GM19023 (cell line): ENCODE measurements around the gene ADAMTSL1.

ENCODE experiments used
- ATAC-seq: cut with Tn5 transposase; IDR thresholded peaks from one replicate; pipeline ENCODE4 v1.9.1; 2021; ENCODE audit warnings: mild to moderate bottlenecking, moderate library complexity; ENCODE audit not compliant: unreplicated experiment

The ADAMTSL1 gene

GRCh38 chr9:18759827-18760226 is 285.9 kb downstream of the ADAMTSL1 start:
- ATAC-seq: no peak

GRCh38 chr9:18761742-18762300 is 287.9 kb downstream of the ADAMTSL1 start:
- ATAC-seq: no peak

GRCh38 chr9:18766989-18767550 is 293.1 kb downstream of the ADAMTSL1 start:
- ATAC-seq: no peak

- peak; percentile 94 for ATAC-seq
Measured at GRCh38 chr9:18768951-18769622, 295.1 kb downstream of the ADAMTSL1 start.

- no peak for ATAC-seq
Measured at GRCh38 chr9:18770131-18770908, 296.4 kb downstream of the ADAMTSL1 start.

- no peak for ATAC-seq
Measured at GRCh38 chr9:18771011-18771410, 297.1 kb downstream of the ADAMTSL1 start.

DNA sequence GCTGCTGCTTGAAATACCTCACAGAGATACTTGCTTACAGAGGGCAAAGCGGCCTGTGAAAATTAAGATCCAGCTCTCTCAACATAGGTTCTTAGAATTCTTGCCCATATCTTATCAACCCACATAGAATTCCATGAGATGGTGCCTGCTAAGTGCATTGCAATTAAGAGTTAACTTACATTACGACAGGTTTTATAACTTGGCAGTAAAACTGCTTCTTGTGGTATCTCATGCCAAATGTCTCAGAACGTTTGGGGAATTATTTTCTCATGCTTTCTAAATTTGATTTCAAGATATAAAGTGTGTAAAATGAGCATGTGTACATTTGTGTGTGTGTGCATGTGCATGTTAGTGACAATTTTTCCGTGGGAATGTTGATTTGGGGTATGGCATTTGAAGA is 297.8 kb downstream of the ADAMTSL1 start:
- no peak for ATAC-seq

DNA sequence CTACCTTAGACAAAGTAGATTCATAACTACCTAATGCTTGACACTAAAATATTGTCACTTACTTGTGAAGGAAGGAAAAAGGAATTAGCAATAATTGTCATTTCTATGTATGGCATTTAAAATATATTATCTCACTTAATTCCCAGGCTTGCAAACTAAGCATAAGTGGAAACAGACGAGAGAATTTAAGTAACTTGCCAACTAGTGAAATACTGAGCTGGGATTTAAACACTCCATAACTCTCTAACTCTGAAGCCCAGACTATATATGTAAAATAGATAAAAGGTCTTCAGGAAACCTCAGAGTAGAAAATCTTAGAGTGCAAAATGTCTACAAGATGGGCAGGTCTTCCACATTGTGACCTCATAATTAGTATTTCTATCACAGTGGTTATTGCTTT is 301.3 kb downstream of the ADAMTSL1 start:
- ATAC-seq: no peak

DNA sequence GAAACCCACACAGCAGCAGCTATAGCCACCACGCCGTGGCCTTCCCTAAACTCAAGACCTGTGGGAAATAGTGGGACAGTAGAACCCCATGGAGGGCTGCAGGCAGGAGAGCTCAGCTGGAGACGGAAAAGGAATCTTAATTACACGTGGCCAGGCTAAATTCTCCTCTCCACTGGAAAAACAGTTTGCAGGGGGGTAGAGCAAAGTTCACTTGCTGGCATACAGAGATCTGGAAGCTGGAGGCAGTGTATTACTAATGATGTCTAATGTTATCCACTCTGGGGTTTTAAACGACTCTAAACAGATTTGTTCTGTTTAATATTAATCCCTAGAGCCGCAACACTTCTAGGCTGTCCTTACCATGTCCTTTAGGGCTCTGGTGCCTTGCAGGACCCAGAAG is 302.0 kb downstream of the ADAMTSL1 start:
- no peak for ATAC-seq

- ATAC-seq: no peak
Measured at GRCh38 chr9:18776836-18777820, 303.2 kb downstream of the ADAMTSL1 start.

DNA sequence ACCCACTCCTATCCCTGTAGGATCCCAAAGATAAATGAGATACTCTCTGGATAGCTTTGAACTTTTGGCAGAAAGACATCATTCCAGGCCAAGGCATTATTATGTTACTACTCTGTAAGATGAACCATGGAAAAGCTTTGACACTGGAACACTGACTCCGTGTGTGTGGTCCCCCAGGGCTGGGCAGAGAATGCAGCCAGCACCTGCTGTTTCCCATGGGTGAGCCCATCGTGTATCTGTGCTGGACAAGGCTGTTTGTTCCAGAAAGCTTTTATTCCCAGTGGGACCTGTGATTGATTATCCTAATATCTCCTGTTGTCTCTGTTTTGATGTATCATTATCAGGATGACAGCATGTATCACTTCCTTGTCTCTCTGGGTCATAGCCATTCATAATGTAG is 304.2 kb downstream of the ADAMTSL1 start:
- no peak for ATAC-seq

GRCh38 chr9:18778846-18779245 is 304.9 kb downstream of the ADAMTSL1 start:
- ATAC-seq: no peak

- no peak for ATAC-seq
Measured at GRCh38 chr9:18783909-18784308, 310.0 kb downstream of the ADAMTSL1 start.

DNA sequence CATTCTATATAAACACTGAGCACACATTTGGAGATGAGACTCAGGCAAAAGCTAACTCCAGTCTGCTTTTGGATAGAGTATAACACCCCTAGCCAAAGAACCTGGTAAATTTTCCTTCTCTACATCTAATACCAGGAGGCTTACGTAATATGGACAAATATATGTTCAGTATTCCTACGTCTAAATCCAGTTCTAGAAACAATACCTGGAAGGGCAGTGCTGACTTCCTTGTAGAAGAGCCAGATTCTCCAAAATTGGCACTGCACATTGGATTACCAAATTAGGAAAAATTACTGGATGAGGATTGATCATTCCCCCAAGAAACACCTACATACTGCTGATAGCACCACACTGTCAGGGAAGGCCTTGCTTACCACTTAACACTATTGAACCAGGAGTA is 311.7 kb downstream of the ADAMTSL1 start:
- ATAC-seq: no peak

- no peak for ATAC-seq
Measured at GRCh38 chr9:18786196-18786595, 312.2 kb downstream of the ADAMTSL1 start.

DNA sequence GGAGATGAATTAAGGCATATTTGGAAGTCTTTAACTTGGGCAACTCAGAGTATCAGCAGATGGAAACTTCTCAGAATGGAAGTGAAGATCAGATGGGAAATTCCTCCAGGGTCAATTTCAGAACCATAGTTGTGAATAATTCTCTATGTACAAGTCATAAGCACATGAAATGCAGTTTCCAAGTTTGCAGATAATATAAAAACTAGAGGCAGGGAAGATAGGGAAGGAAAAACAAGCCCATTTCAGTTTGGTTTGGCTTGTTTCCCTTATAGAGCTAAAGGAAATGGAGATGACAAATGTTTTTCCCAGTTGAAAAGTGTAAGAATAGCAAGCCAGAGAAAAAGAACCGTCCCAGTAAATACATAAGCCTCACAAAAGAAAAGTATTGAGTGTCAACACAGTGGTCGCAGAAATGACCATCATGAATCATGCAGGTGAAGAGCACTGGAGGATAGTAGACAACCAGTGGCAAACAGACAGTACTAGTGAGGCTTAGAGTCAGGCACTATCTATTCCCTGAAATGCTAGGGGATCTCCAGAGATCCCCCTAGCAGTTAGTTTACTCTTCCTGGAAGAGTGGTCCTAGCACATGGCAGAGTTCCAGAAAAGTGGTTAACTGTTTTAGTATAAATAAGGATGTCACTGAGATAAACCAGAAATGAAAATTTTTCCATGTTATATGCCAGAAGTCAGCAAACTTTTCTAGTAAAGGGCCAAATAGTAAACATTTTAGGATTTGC is 313.1 kb downstream of the ADAMTSL1 start:
- no peak for ATAC-seq

DNA sequence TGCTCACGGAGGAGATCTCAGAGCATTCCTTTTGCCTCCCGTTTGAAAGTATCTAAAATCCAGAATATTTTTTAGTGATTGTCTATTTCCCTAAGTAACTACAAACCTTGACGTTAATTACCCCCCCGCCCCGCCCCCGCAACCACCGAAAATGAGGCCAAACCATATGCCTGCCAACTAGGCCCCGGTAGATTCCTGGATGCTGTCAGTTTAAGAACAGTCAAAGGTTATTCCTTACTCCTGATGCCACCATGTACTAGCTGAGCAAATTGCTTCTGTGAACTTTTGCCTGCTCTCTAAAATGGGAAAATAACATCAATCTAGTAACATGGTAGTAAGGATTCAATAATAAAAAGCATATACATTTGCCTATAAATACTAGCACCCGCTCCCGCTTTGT is 314.3 kb downstream of the ADAMTSL1 start:
- no peak for ATAC-seq

DNA sequence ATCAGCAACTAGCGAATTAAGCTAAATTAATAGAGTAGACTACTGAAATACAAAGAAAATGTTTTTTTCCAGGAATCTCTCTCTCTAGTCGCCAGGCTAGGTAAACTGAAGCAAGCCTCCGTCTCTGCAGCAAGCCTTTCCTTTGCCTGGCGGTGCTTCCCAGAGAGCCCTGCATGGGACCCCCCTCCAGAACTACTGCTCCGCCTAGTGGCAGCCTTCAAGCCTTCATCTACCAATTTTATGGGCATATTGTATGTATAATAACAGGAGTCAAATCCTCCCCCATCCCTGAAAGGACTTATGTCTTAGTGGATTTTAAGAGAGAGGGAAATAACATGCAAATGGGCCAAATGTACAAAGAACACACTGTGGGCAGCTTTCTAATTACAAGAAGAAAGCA is 317.1 kb downstream of the ADAMTSL1 start:
- no peak for ATAC-seq

DNA sequence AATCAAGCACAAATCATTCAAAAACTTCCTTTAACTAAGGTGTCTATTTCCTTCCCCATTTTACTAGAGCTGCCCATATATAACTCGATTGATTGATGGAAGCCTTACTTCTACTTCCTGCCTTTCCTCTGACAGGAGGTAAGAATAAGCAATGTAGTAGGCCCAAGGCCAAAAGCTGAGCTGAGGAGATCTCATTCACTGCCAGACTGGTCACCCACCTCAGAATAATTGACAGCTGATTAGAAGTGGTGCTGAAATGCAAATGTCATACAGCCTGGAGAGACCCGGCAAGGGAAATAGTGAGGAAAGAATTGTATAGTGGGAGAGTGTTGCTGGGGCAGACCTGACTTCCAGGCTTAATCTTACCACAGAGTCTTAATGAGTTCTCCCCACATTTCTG is 319.2 kb downstream of the ADAMTSL1 start:
- no peak for ATAC-seq
